Left ventricle myocardium inferior (tissue), 1 donor: Measurements from ENCODE around the gene ARFGAP3. TPM values are rescaled to one million over a fixed set of nuclear protein-coding genes. Genes with fewer than 3 reads are reported as not detected.

ENCODE experiments used
- DNase-seq: peaks from one replicate; pipeline ENCODE4 v3.0.0-alpha.2; 2020
- H3K27ac ChIP-seq: fragments of 200-600 bp; replicated peaks from 2 replicates; pipeline ENCODE4 v1.8.0; 2021
- H3K27me3 ChIP-seq: fragments of 200-600 bp; 2 replicates; pipeline ENCODE4 v1.8.0; 2021; ENCODE audit warnings: low read depth
- H3K36me3 ChIP-seq: fragments of 200-600 bp; 2 replicates; pipeline ENCODE4 v1.8.0; 2021
- H3K4me1 ChIP-seq: fragments of 200-600 bp; 2 replicates; pipeline ENCODE4 v1.8.0; 2021
- H3K4me3 ChIP-seq: fragments of 200-600 bp; 2 replicates; pipeline ENCODE4 v1.8.0; 2021; ENCODE audit warnings: mild to moderate bottlenecking, moderate library complexity
- H3K9me3 ChIP-seq: fragments of 200-600 bp; replicated peaks from 2 replicates; pipeline ENCODE4 v1.8.0; 2021
- CTCF ChIP-seq: fragments of 200-600 bp; IDR thresholded peaks from 2 replicates; pipeline ENCODE4 v1.8.0; 2021; ENCODE audit warnings: antibody characterized with exemption, mild to moderate bottlenecking, borderline replicate concordance
- intact Hi-C: fragments of 100-400 bp; cut with micrococcal nuclease; formaldehyde crosslinking; loops from one replicate; pipeline ENCODE4 v1.11.0; 2022
- long read RNA-seq: library from polyadenylated mRNA; unstranded; transcript quantifications from one replicate; pipeline ENCODE4 v2.0.0, GENCODE V29; 2021
- total RNA-seq: library from RNA; stranded (reverse); fragmentation: NEBNext Ultra II Directional; extraction: Animal tissue kit (Norgen Biotek cat#: 25700); gene quantifications from one replicate; pipeline ENCODE4 v1.2.1, GENCODE V29; 2021
- donor health status: DM: no; HTN: yes; CAD: no; lungs with severe emphysema.

ARFGAP3 gene
- 26.9 TPM for total RNA-seq
- long read RNA-seq, transcript ARFGAP3-201 (16 exons, 2,857 nt): major isoform, 89 of 97 reads
- long read RNA-seq, partial matches to known transcripts: 4 of 97 reads
- long read RNA-seq, other reads (novel, unspliced or antisense): 4 of 97 reads

GRCh38 chr22:42856865-42857704, at the start of gene ARFGAP3:
Gene ARFGAP3 (minus strand): TSS chr22:42857273. CDS start chr22:42857182, 91 bp downstream.
- intact Hi-C loops: no loop called here
- H3K4me1 ChIP-seq: peaks cover 37% of the 10 kb centered on the region
- peak; percentile 94 for DNase-seq
- H3K27ac ChIP-seq: peak within 1 kb of the TSS; percentile 98
- no peak for TF ChIP-seq CTCF
- H3K27me3 ChIP-seq: no peaks in the 10 kb centered on the region
- H3K9me3 ChIP-seq: no peaks in the 10 kb centered on the region
- H3K36me3 ChIP-seq: no peaks in the 10 kb centered on the region
- peak within 1 kb of the TSS; percentile 92 for H3K4me3 ChIP-seq

GRCh38 chr22:42905702-42906183, 48.7 kb upstream of the ARFGAP3 start:
- intact Hi-C loops: no loop called here

GRCh38 chr22:42905217-42905616, 48.1 kb upstream of the ARFGAP3 start:
- intact Hi-C loops: no loop called here
- no peaks in the 10 kb centered on the region for H3K27me3 ChIP-seq
- no peak overlapping the region for H3K4me3 ChIP-seq
- H3K36me3 ChIP-seq: no peaks in the 10 kb centered on the region
- peak overlapping the region; percentile 89 for H3K27ac ChIP-seq
- peak; percentile 67 for DNase-seq
- peaks cover 98% of the 10 kb centered on the region for H3K4me1 ChIP-seq
- no peaks in the 10 kb centered on the region for H3K9me3 ChIP-seq
- no peak for TF ChIP-seq CTCF

More at GRCh38 chr22:42905702-42906183, 48.7 kb upstream of the ARFGAP3 start:
- H3K36me3 ChIP-seq: no peaks in the 10 kb centered on the region
- peaks cover 100% of the 10 kb centered on the region for H3K4me1 ChIP-seq
- no peaks in the 10 kb centered on the region for H3K27me3 ChIP-seq
- peak; percentile 74 for DNase-seq
- no peak for TF ChIP-seq CTCF
- H3K4me3 ChIP-seq: no peak overlapping the region
- no peaks in the 10 kb centered on the region for H3K9me3 ChIP-seq
- H3K27ac ChIP-seq: peak overlapping the region; percentile 89

GRCh38 chr22:42904050-42904449, 47.0 kb upstream of the ARFGAP3 start:
- H3K4me1 ChIP-seq: peaks cover 93% of the 10 kb centered on the region
- intact Hi-C loops: no loop called here
- DNase-seq: no peak

More at GRCh38 chr22:42904050-42904449, 47.0 kb upstream of the ARFGAP3 start:
- H3K9me3 ChIP-seq: no peaks in the 10 kb centered on the region
- H3K27me3 ChIP-seq: no peaks in the 10 kb centered on the region
- H3K27ac ChIP-seq: peak overlapping the region; percentile 89
- no peak overlapping the region for H3K4me3 ChIP-seq
- TF ChIP-seq CTCF: no peak
- H3K36me3 ChIP-seq: no peaks in the 10 kb centered on the region
